H1 (cell line): ENCODE results near the gene FLRT1. TPM values are rescaled to one million over a fixed set of nuclear protein-coding genes. Genes with fewer than 3 reads are reported as not detected.

ENCODE experiments used
- CTCF ChIA-PET: fragments of 300-600 bp; sonication (Branson Sonifier 250); formaldehyde crosslinking; loops from one replicate; lab custom pipeline; 2021; ENCODE audit not compliant: partially characterized antibody; lab: Charles Lee
- POLR2A ChIA-PET: fragments of 300-600 bp; sonication (Branson Sonifier 250); formaldehyde crosslinking; loops from one replicate; lab custom pipeline; 2021; ENCODE audit warnings: inconsistent platforms; ENCODE audit not compliant: partially characterized antibody; lab: Charles Lee
- DNase-seq, 2 experiments: peaks; one replicate each; pipeline versions ENCODE4 v3.0.0 to v3.0.0-alpha.2; 2010 to 2022; ENCODE audit warnings: low spot score in 2 of 2, low read depth in 1 of 2, mixed read lengths in 1 of 2
- FAIRE-seq: peaks from 2 replicates; lab custom pipeline; 2011; peaks lifted over from hg19 to GRCh38; lab: Jason Lieb, UNC
- H2AFZ ChIP-seq: 2 replicates; pipeline ENCODE4 v1.8.1; 2012; ENCODE audit warnings: low read length, inconsistent platforms
- H2AK5ac ChIP-seq: 2 replicates; pipeline ENCODE4 v1.6.1; 2013; ENCODE audit warnings: low read depth, low read length
- H2BK120ac ChIP-seq: replicated peaks from 2 replicates; pipeline ENCODE3; 2013; ENCODE audit warnings: low read depth, low read length, inconsistent platforms
- H2BK12ac ChIP-seq: 2 replicates; pipeline ENCODE4 v1.6.1; 2013; ENCODE audit warnings: low read depth, low read length
- H2BK15ac ChIP-seq: 2 replicates; pipeline ENCODE4 v1.6.1; 2013; ENCODE audit warnings: low read length
- H2BK20ac ChIP-seq: 2 replicates; pipeline ENCODE4 v1.6.1; 2013; ENCODE audit warnings: low read length
- H2BK5ac ChIP-seq: 2 replicates; pipeline ENCODE4 v1.6.1; 2013; ENCODE audit warnings: low read depth, low read length
- H3K14ac ChIP-seq: 2 replicates; pipeline ENCODE4 v1.6.1; 2013; ENCODE audit warnings: inconsistent platforms; ENCODE audit not compliant: insufficient read length
- H3K18ac ChIP-seq: 2 replicates; pipeline ENCODE4 v1.6.1; 2013; ENCODE audit warnings: low read length; ENCODE audit errors: extremely low read depth
- H3K23ac ChIP-seq: 2 replicates; pipeline ENCODE4 v1.6.1; 2013; ENCODE audit warnings: inconsistent platforms; ENCODE audit not compliant: insufficient read length
- H3K23me2 ChIP-seq: 2 replicates; pipeline ENCODE4 v1.6.1; 2013; ENCODE audit warnings: low read depth, low read length
- H3K27ac ChIP-seq: 2 replicates; pipeline ENCODE4 v1.6.1; 2011; ENCODE audit warnings: low read depth, low read length, inconsistent platforms
- H3K27me3 ChIP-seq, 4 experiments: replicated peaks in 1 of 4; 1 replicate in 1 of 4; 2 replicates in 3 of 4; pipeline versions ENCODE4 v1.6.1 to v1.8.1; 2011 to 2013; ENCODE audit warnings: low read length in 3 of 4, mild to moderate bottlenecking in 3 of 4, inconsistent platforms in 2 of 4, mixed read lengths in 2 of 4, moderate library complexity in 1 of 4; ENCODE audit not compliant: control insufficient read depth in 3 of 4, insufficient read depth in 3 of 4; ENCODE audit errors: extremely low read depth in 1 of 4
- H3K36me3 ChIP-seq, 4 experiments: 2 replicates each; pipeline versions ENCODE4 v1.6.1 to v1.8.1; 2011 to 2013; ENCODE audit warnings: mild to moderate bottlenecking in 4 of 4, low read length in 3 of 4, moderate library complexity in 2 of 4, control low read depth in 1 of 4, inconsistent platforms in 1 of 4; ENCODE audit not compliant: insufficient read depth in 4 of 4, control insufficient read depth in 2 of 4
- H3K4ac ChIP-seq: replicated peaks from 2 replicates; pipeline ENCODE3; 2013; ENCODE audit warnings: low read length, low read depth, mixed read lengths, inconsistent platforms; ENCODE audit not compliant: insufficient read length
- H3K4me1 ChIP-seq, 4 experiments: replicated peaks in 1 of 4; 1 replicate in 1 of 4; 2 replicates in 3 of 4; pipeline versions ENCODE4 v1.6.1 to v1.8.1; 2011 to 2013; ENCODE audit warnings: low read length in 3 of 4, inconsistent platforms in 2 of 4, mixed read lengths in 1 of 4; ENCODE audit not compliant: insufficient read depth in 4 of 4, control insufficient read depth in 3 of 4
- H3K4me2 ChIP-seq, 2 experiments: 2 replicates each; pipeline versions ENCODE4 v1.6.1 to v1.8.1; 2011 to 2013; ENCODE audit warnings: low read depth in 2 of 2, low read length in 2 of 2, control low read depth in 1 of 2, inconsistent platforms in 1 of 2, mild to moderate bottlenecking in 1 of 2; ENCODE audit not compliant: insufficient read depth in 1 of 2
- H3K4me3 ChIP-seq, 4 experiments: fragments of 200-600, 300-600 bp in 1 of 4; sonication (generic), shearing (Covaris generic), sonication (Bioruptor Twin) in 1 of 4; 2 replicates each; pipeline versions ENCODE4 v1.5.1 to v1.8.1; 2011 to 2016; ENCODE audit warnings: low read length in 4 of 4, low read depth in 3 of 4, control low read depth in 2 of 4, inconsistent platforms in 2 of 4, mild to moderate bottlenecking in 2 of 4, mixed read lengths in 1 of 4, moderate library complexity in 1 of 4; ENCODE audit not compliant: insufficient read depth in 2 of 4; ENCODE audit errors: extremely low read depth in 1 of 4
- H3K56ac ChIP-seq: replicated peaks from 2 replicates; pipeline ENCODE3; 2013; ENCODE audit warnings: low read depth, mild to moderate bottlenecking, mixed read lengths, low read length, inconsistent platforms; ENCODE audit not compliant: insufficient read length
- H3K79me1 ChIP-seq: 2 replicates; pipeline ENCODE4 v1.6.1; 2013; ENCODE audit warnings: low read depth, low read length, control low read depth
- H3K79me2 ChIP-seq, 2 experiments: 2 replicates each; pipeline versions ENCODE4 v1.6.1 to v1.8.1; 2012 to 2013; ENCODE audit warnings: low read length in 2 of 2, mild to moderate bottlenecking in 2 of 2, inconsistent platforms in 1 of 2; ENCODE audit not compliant: insufficient read depth in 2 of 2, control insufficient read depth in 1 of 2
- H3K9ac ChIP-seq, 4 experiments: replicated peaks in 1 of 4; 1 replicate in 1 of 4; 2 replicates in 3 of 4; pipeline versions ENCODE4 v1.6.1 to v1.8.1; 2011 to 2013; ENCODE audit warnings: low read depth in 3 of 4, low read length in 3 of 4, control low read depth in 2 of 4, mild to moderate bottlenecking in 2 of 4, moderate library complexity in 2 of 4, inconsistent platforms in 1 of 4; ENCODE audit errors: extremely low read depth in 1 of 4
- H3K9me3 ChIP-seq, 2 experiments: 2 replicates each; pipeline versions ENCODE4 v1.6.1 to v1.8.1; 2012 to 2013; ENCODE audit warnings: mild to moderate bottlenecking in 2 of 2, moderate library complexity in 2 of 2, control low read depth in 1 of 2, inconsistent platforms in 1 of 2, low read depth in 1 of 2, low read length in 1 of 2, mixed read lengths in 1 of 2; ENCODE audit not compliant: insufficient read depth in 2 of 2
- H4K20me1 ChIP-seq, 2 experiments: replicated peaks in 1 of 2; 2 replicates each; pipeline versions ENCODE3 to v1.8.1; 2011 to 2013; ENCODE audit warnings: inconsistent platforms in 2 of 2, low read length in 2 of 2, mild to moderate bottlenecking in 1 of 2; ENCODE audit not compliant: insufficient read depth in 2 of 2, control insufficient read depth in 1 of 2
- H4K5ac ChIP-seq: 2 replicates; pipeline ENCODE4 v1.6.1; 2013; ENCODE audit warnings: low read length, low read depth, mixed read lengths, inconsistent platforms; ENCODE audit not compliant: insufficient read length
- H4K8ac ChIP-seq: 2 replicates; pipeline ENCODE4 v1.8.0; 2013; ENCODE audit warnings: mild to moderate bottlenecking, moderate library complexity, low read length, inconsistent platforms; ENCODE audit not compliant: insufficient read depth; ENCODE audit errors: extremely low read depth
- H4K91ac ChIP-seq: replicated peaks from 2 replicates; pipeline ENCODE3; 2013; ENCODE audit warnings: low read length, mixed read lengths, inconsistent platforms; ENCODE audit not compliant: insufficient read length
- CTCF ChIP-seq, 3 experiments: IDR thresholded peaks; 1 replicate in 2 of 3; 2 replicates in 1 of 3; pipeline versions ENCODE4 v1.5.1 to v1.6.1; 2011; ENCODE audit warnings: low read length in 3 of 3, mild to moderate bottlenecking in 3 of 3, inconsistent platforms in 2 of 3, low read depth in 1 of 3, moderate library complexity in 1 of 3; ENCODE audit not compliant: insufficient read depth in 1 of 3; ENCODE audit errors: control extremely low read depth in 1 of 3
- RAD21 ChIP-seq, 2 experiments: IDR thresholded peaks in 1 of 2; conservative IDR thresholded peaks in 1 of 2; 2 replicates each; pipeline ENCODE4 v1.6.1; 2011; ENCODE audit warnings: low read depth in 2 of 2, low read length in 2 of 2, improper control_type of control experiment in 1 of 2, inconsistent platforms in 1 of 2, mild to moderate bottlenecking in 1 of 2, moderate library complexity in 1 of 2
- SP4 ChIP-seq: IDR thresholded peaks from 2 replicates; pipeline ENCODE4 v1.6.1; 2012; ENCODE audit warnings: low read length, inconsistent platforms
- TAF1 ChIP-seq: IDR thresholded peaks from 2 replicates; pipeline ENCODE4 v1.6.1; 2011; ENCODE audit warnings: mild to moderate bottlenecking, low read depth, low read length
- WGBS, 2 experiments: shearing (Covaris generic) in 1 of 2; methylation state at CpG; one replicate each; pipeline versions ENCODE4 v1.1.6 to v1.1.7; 2013 to 2015; ENCODE audit warnings: low lambda C conversion rate in 2 of 2, mixed read lengths in 2 of 2, inconsistent platforms in 1 of 2, low coverage in 1 of 2, missing lambda C conversion rate in 1 of 2; ENCODE audit not compliant: insufficient replicate concordance in 2 of 2, insufficient coverage in 1 of 2, insufficient read length in 1 of 2; ENCODE audit errors: extremely low coverage in 1 of 2, missing lambda C conversion rate in 1 of 2; 5-methylcytosine and 5-hydroxymethylcytosine counted together
- polyA plus RNA-seq, 7 experiments: library from polyadenylated mRNA; depleted of rRNA in 3 of 7; stranded (reverse) in 5 of 7; unstranded in 2 of 7; fragments of >200 nt in 5 of 7; fragments of 200-250 nt in 2 of 7; gene quantifications; 1 replicate in 5 of 7; 2 replicates in 1 of 7; 4 replicates in 1 of 7; pipeline versions ENCODE4 v1.2.1 to v1.2.3, GENCODE V29; 2011 to 2013; ENCODE audit warnings: missing spikeins in 2 of 7, mixed read lengths in 2 of 7
- total RNA-seq: library from RNA; stranded (reverse); fragmentation: NEBNext Ultra II Directional; extraction: Animal tissue kit (Norgen Biotek cat#: 25700); gene quantifications from 2 replicates; pipeline ENCODE4 v1.2.1, GENCODE V29; 2021
- TF ChIP-seq, protein P1 (sequence below): IDR thresholded peaks from 2 replicates; pipeline ENCODE4 v1.6.1; 2012; ENCODE audit warnings: inconsistent platforms
- TF ChIP-seq, protein P2 (sequence below): IDR thresholded peaks from 2 replicates; pipeline ENCODE4 v1.6.1; 2012; ENCODE audit warnings: inconsistent platforms

The FLRT1 gene
- total and polyA plus RNA-seq, 2 of the 8 experiments (the other 6 are each of a cell fraction or from before 2014, with no cell fraction given), result 0.14 to 0.28 TPM

GRCh38 chr11:63998558-63999348 lies 37.0 kb upstream of the FLRT1 start:
- H3K14ac ChIP-seq, result no peak overlapping the region
- H3K9me3 ChIP-seq, result no peaks in the 10 kb centered on the region
- peak overlapping the region; percentile 27 for H4K91ac ChIP-seq
- H3K56ac ChIP-seq, result no peak overlapping the region
- H2BK5ac ChIP-seq, result no peak overlapping the region
- peak overlapping the region; percentile 60; the same call in 1 of the 2 replicates for H2BK12ac ChIP-seq
- peaks cover 5 to 27% (median 20%) of the 10 kb centered on the region in 4 experiments; a peak in 6 of 7 replicates for H3K27me3 ChIP-seq
- peak overlapping the region; percentile 87; the same call in 1 of the 2 replicates for H3K18ac ChIP-seq
- peak overlapping the region; percentile 17 for H4K8ac ChIP-seq
- H4K5ac ChIP-seq, result no peak overlapping the region
- H2BK20ac ChIP-seq, result no peak overlapping the region
- H2BK120ac ChIP-seq, result no peak overlapping the region
- peak overlapping the region; percentile 53 for H3K4ac ChIP-seq
- peaks cover 6 to 31% of the 10 kb centered on the region in 2 experiments for H4K20me1 ChIP-seq
- H3K23me2 ChIP-seq, result peaks cover 18% of the 10 kb centered on the region; the same call in 1 of the 2 replicates
- CTCF ChIA-PET, result interaction anchor here (0.6 to 6.8 kb wide), 24 partner anchors 9 to 1113 kb away, joined by 3 to 171 read pairs (median 4); partner anchors contain the start of gene FLRT1
- peak overlapping the region; percentile 14 to 61 (median 47) for H3K4me3 ChIP-seq
- peak overlapping the region; percentile 70 to 98 for H3K4me2 ChIP-seq
- H2AFZ ChIP-seq, result no peak overlapping the region
- no peak overlapping the region for H3K23ac ChIP-seq
- H2BK15ac ChIP-seq, result 0 out of 2 replicates have a peak overlapping the region, but pooled peaks have one; percentile 46
- H3K79me2 ChIP-seq, result peaks cover 0 to 2% of the 10 kb centered on the region in 2 experiments; a peak in 1 of 4 replicates
- no peak for FAIRE-seq
- H3K9ac ChIP-seq, result no peak overlapping the region; a peak in 1 of 7 replicates
- no peak overlapping the region for H3K27ac ChIP-seq
- WGBS, 2 experiments, result 11% methylated on average over 16 of the region's 54 CpGs; no CpG with 5 or more reads in 1 of the 2 experiments
- no peak overlapping the region for H2AK5ac ChIP-seq
- peaks cover 10% of the 10 kb centered on the region; the same call in 1 of the 2 replicates for H3K79me1 ChIP-seq
- H3K36me3 ChIP-seq, result peaks cover 7 to 24% (median 14%) of the 10 kb centered on the region in 4 experiments
- peaks cover 2 to 23% (median 10%) of the 10 kb centered on the region in 4 experiments; a peak in 6 of 7 replicates for H3K4me1 ChIP-seq
- peak in 1 of 2 experiments; percentile 86 for DNase-seq
- POLR2A ChIA-PET, result interaction anchor here (1.0 to 5.1 kb wide), 12 partner anchors 9 to 244 kb away, joined by 3 to 46 read pairs (median 4); partner anchors contain the start of genes COX8A and FERMT3
- TF ChIP-seq, protein P1, sequence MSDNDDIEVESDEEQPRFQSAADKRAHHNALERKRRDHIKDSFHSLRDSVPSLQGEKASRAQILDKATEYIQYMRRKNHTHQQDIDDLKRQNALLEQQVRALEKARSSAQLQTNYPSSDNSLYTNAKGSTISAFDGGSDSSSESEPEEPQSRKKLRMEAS, result peak; percentile 21
- peak; percentile 38 to 45 for TF ChIP-seq RAD21 (IDR thresholded peaks at IDR 0.05 in 1 of 2, conservative IDR thresholded peaks at IDR 0.05 in 1 of 2; ENCODE audit: low read depth in 2 of 2, low read length in 2 of 2)
- no peak for TF ChIP-seq SP4
- 0 out of 2 replicates have a peak, but pooled peaks have one; percentile 23 for TF ChIP-seq TAF1
- TF ChIP-seq CTCF (IDR thresholded peaks at IDR 0.05; ENCODE audit: control extremely low read depth in 1 of 3, insufficient read depth in 1 of 3, low read depth in 1 of 3, low read length in 3 of 3), result peak in 1 of 3 experiments; percentile 34; a peak in 2 of 4 replicates
- TF ChIP-seq, protein P2, sequence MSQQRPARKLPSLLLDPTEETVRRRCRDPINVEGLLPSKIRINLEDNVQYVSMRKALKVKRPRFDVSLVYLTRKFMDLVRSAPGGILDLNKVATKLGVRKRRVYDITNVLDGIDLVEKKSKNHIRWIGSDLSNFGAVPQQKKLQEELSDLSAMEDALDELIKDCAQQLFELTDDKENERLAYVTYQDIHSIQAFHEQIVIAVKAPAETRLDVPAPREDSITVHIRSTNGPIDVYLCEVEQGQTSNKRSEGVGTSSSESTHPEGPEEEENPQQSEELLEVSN, result peak; percentile 32; the same call in 1 of the 2 replicates
